Sciatic nerve (tissue), 2 donors: Measurements from ENCODE around the gene EXO1. TPM values are rescaled to one million over a fixed set of nuclear protein-coding genes. Genes with fewer than 3 reads are reported as not detected.

Experiments
- ATAC-seq: fragments of 200-7000 bp; cut with Tn5 transposase; one replicate; pipeline ENCODE4 v1.9.1; 2020; ENCODE audit warnings: mild to moderate bottlenecking, moderate library complexity
- DNase-seq: peaks from one replicate; pipeline ENCODE4 v3.0.0-alpha.2; 2020; ENCODE audit warnings: low spot score
- intact Hi-C: fragments of 100-400 bp; cut with DNase I; formaldehyde crosslinking; loops from one replicate; pipeline ENCODE4 v1.14.2; 2022
- total RNA-seq: library from RNA; stranded (reverse); fragmentation: NEBNext Ultra II Directional; extraction: Animal tissue kit (Norgen Biotek cat#: 25700); gene quantifications from one replicate; pipeline ENCODE4 v1.2.1, GENCODE V29; 2021
- donor health status: DM: no; HTN: no; CAD: no.
- donor health status: DM: no; HTN: no; CAD: no.

Gene EXO1
- total RNA-seq, 1 donor from 2014 or later = 0.58 TPM

GRCh38 chr1:241869022-241869421 is 21.0 kb downstream of the EXO1 start:
- intact Hi-C loops = no loop called here
- DNase-seq (no peak), ATAC-seq (no peak)

DNA sequence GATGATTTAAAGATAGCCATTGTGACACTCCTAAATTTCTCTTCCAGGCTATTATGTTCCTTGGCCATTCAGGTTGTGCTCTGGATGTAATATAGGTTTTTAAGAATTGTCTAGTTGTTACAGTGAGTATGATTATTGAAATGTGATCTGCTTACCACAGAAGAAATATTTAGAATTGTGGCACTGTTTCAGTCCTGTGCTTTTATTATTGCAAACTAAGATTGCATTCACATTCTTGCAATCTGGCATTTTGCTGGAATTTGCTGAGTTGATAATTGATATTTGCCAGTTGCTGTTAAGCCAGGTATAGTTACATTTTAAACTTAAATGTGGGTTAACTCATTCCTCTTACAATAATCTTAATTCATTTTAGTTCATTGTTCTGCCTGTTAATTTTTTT is 22.3 kb downstream of the EXO1 start:
- no peak for ATAC-seq
- intact Hi-C loops = no loop called here
- DNase-seq = no peak

DNA sequence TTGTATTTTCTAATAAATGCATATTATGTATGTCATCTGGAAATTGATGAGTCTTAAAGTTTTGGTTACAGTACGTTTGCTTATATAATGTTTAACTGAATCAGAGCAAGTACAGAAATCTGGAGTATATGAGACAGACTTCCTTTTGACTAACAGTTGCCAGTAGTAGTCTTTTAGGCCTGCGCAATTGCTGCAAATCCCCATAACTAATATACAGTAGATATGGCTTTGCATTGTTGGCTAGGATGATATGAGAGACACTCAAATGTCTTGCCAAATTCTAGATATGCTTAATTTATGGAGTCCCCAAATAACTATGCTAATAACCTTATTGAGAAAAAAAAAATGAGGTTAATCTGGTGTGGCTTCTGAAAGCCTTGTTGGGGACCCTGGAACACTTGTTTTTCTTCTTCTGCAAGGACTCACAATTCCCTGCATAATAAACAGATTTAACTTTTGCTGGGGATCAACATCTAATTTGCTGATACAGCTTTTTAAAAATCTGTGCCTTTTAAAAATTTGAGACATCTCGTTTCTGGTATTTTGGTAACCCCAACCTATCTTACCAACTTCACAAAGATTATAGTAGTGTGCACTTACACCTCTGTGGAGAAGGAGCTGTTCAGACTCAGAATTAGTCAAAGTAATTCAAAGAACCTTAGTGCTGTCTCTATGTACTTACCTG is 22.9 kb downstream of the EXO1 start:
- DNase-seq = no peak
- intact Hi-C loops = no loop called here

GRCh38 chr1:241881440-241881839 is 33.4 kb downstream of the EXO1 start:
- DNase-seq = no peak
- intact Hi-C loops = no loop called here

More for the DNA sequence above, 22.9 kb downstream of the EXO1 start:
- ATAC-seq = no peak

GRCh38 chr1:241883159-241883558 is 35.2 kb downstream of the EXO1 start:
- intact Hi-C loops = no loop called here
- DNase-seq = no peak
- ATAC-seq = no peak

More at GRCh38 chr1:241881440-241881839, 33.4 kb downstream of the EXO1 start:
- ATAC-seq = no peak

DNA sequence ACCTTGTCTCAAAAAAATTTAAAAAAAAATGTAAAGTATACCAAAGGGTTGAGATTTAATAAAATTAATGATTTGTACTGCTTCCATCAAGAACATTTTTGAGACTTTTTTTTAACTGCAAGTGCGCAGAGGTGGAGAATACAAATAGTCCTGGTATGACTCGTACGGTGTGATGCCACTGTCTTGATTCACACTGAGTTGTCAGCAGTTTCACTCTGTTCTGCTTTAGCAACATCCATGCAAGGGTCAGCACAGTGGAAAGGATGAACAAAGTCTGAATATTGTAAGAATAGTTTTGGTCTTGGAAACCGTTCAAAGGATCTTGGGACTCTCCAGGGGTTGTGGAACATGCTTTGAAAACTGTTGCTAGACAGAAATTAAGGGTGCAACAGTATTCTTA is 40.2 kb downstream of the EXO1 start:
- DNase-seq = no peak
- intact Hi-C loops = no loop called here
- no peak for ATAC-seq

DNA sequence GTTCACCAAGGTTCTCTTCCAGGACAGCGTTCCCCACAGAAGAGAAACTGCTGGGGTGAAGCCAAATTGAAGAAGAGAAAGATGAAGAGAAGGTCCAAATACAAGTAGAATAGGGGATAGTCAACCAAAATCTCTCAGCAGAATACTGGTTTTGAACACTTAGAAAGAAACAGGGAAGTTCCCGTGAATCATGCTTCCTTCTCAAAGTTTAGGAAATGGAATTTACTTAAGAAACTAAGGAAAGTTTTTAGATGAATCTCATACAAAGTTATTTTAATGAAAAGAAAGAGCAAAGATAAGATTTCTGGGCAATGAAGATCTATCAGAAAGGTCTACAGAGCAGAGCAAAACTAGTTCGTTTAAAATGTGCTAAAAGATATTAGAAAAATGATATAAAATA is 43.3 kb downstream of the EXO1 start:
- DNase-seq (no peak), ATAC-seq (no peak)
- intact Hi-C loops = no loop called here

GRCh38 chr1:241894016-241894415 is 46.0 kb downstream of the EXO1 start:
- ATAC-seq = no peak
- no peak for DNase-seq
- intact Hi-C loops = no loop called here

DNA sequence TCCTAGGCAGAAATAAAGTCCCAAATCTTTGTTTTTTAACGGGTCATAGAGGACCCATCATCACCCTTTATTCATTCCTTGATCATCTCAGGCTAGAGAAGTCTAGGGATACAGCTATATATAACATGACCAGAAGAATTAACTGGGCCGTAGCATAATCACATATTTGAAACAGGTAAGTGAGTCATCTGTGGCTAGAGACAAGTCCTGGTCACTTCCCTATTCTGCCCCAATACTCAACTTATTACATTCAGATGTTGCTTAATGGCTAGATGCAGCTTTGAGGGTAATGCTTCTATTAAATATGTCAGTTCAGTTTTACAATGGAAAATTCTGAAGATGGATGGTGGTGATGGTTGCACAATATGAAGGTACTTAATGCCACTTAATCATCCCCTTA is 47.0 kb downstream of the EXO1 start:
- DNase-seq = no peak
- no peak for ATAC-seq
- intact Hi-C loops = no loop called here

- DNase-seq (no peak), ATAC-seq (no peak)
- intact Hi-C loops = no loop called here
Observed at GRCh38 chr1:241896670-241896962, 48.6 kb downstream of the EXO1 start.

DNA sequence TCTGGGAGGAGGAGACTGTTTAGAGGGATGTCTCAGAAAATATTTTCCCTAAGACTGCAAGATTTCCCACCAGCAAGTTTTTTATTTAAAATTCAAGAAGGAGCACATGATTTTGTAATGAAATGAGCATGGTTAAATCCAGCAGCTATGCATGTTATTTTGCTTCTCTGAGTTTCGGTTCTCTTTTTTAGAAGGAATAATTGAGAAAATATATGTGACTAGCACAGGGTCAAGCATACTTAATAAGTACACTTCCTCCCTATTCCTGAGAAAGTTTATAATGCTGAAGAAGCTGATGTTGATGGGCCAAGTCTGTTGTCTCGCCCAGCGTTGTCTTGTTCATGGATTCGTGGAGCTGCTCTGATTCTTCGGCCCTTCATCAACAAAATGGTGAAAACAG is 51.2 kb downstream of the EXO1 start:
- intact Hi-C loops = no loop called here
- ATAC-seq (no peak), DNase-seq (no peak)

GRCh38 chr1:241900381-241900780 is 52.4 kb downstream of the EXO1 start:
- intact Hi-C loops = no loop called here
- DNase-seq (no peak), ATAC-seq (no peak)

DNA sequence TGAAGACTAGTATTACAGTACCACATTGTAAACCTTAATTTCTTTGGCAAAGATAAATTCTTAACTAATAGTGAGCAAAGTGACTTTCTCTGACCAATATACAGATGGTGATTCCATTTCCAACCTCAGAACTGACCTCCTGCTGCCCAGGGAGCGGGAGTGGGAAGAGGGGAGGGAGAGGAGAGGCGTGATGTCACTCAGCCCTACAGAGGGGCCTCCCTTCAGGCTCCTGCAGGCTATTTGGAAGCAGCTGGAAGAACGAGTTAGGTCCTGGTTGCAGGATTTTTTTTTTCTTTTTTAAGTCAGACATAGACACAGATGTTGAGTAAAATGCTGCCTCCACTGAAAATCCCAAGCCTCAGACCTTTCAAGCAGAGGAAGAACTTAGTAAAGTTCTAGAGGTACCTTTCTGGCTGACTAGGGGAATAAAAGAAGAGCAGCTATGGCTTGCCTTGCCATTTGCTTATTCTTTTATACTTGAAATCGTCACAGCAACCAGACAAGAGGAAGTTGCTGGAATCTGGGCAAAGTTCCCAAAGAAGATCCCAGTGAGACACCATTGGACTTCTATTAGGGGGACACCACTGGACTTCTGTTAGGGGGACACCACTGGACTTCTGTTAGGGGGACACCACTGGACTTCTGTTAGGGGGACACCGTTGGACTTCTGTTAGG is 54.5 kb downstream of the EXO1 start:
- intact Hi-C loops = no loop called here
- DNase-seq = no peak
- peak; percentile 44 for ATAC-seq

DNA sequence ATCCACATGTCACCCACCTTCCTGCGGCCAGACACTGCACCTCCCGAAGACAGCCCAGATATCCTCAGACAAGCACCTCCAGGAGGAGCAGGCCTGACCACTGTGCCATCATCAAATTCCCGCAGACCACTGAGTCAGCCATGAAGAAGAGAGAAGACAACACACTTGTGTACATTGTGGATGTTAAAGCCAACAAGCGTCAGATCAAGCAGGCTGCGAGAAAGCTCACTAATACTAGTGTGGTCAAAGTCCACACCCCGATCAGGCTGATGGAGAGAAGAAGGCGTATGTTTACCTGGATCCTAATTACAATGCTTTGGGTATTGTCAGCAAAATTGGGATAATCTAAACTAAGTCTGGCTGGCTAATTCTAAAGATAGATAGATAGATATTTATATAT is 68.2 kb downstream of the EXO1 start:
- DNase-seq (no peak), ATAC-seq (no peak)
- intact Hi-C loops = no loop called here

DNA sequence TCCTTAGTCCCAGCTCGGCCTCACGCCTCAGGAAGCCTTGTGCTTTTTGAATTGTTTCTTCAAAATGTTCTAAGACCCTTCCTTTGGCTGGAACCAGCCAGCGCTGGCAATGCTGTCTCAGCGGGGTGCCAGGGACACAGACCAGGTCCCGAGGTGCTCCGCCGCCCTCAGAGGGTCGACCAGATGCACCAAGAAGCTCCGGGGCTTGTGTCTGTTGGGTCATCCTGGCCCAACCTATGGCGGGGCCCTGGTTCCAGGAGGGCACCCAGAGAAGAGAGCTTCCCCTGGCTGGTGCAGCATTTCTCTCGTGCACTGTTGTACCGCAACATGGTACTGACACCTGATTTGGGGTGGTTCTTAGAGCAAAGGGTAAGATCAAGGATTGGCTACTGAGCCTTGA is 69.5 kb downstream of the EXO1 start:
- DNase-seq (no peak), ATAC-seq (no peak)
- intact Hi-C loops = no loop called here

GRCh38 chr1:241918879-241919278 is 70.9 kb downstream of the EXO1 start:
- DNase-seq (no peak), ATAC-seq (no peak)
- intact Hi-C loops = no loop called here

DNA sequence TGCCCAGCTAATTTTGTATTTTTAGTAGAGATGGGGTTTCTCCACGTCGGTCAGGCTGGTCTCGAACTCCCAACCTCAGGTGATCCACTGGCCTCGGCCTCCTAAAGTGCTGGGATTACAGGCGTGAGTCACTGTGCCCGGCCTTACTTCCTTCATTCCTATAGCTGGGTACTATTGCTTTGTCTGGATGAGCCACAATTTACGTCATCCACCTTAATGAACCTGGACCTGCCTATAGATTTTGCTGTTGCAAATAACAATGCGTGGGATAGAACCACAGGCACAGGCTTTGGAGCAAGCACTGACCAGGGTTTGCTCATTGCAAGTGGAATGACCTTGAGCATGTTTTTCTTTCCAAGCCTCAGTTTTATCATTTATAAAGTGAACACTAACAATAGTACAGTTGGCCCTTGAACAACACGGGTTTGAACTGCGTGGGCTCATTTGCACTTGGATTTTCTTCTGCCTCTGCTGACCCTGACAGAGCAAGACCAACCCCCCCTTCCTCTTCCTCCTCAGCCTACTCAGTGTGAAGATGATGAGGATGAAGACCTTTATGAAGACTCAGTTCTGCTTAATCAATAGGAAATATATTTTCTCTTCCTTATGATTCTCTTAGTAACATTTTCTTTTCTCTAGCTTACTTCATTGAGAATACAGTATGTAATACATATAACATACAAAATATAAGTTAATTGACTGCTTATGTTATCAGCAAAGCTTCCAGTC is 76.2 kb downstream of the EXO1 start:
- DNase-seq (no peak), ATAC-seq (no peak)
- intact Hi-C loops = no loop called here

DNA sequence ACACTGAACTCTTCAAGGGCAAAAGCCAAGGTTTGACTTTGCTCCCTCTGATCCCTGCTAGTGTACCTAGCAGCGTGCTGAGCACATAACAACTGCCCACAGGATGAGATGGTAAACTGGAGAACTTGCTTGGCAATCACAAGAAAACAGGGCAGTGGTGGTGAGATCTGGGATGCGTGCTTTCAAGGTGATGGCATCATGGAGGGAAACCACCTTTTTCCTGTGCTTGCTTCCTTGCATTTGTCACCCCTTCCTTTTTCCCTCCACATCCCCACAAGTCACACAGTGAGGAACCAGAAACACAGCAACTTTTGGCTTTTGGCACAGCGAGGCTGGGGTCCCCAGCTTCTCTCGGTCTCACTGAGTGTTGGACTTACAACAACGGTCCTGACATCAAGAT is 78.1 kb downstream of the EXO1 start:
- intact Hi-C loops = no loop called here
- DNase-seq (no peak), ATAC-seq (no peak)

DNA sequence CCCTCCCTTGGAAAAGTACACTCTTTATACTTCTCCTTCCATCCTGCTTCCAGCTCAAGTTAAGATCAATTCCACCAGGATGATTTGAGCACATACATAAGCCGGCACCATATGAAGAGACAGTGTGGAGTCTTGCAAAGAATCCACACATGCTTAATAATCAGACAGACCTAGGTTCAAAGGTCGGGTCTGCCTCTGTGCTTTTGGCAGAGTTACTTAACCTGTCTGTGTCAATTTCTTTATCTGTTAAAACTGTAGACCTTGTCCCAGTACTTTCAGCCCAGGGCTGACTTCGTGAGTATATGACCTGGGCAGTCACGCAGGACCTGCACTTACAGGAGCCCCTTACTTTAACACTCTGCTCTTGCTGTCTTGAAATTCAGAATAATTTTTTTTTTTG is 79.3 kb downstream of the EXO1 start:
- DNase-seq (no peak), ATAC-seq (no peak)
- intact Hi-C loops = no loop called here

DNA sequence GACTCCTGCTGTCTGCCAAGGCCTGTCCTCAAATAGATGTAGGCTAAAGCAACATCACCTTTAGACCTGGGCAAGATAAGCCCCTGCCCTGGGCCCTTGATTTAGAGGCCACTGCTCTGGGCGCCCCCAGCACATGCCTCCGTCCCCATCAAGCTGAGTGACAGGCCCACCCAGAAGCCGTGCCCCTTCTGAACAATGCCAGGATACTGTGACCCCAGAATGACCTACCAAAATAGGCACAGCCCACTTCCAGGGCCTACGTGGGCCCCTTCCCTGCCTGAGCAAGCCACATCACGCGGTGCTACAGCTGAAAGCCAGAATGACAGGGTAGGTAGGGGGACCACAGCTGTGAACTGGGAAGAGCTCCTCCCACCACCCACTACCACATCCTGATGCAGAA is 84.8 kb downstream of the EXO1 start:
- no peak for DNase-seq
- no peak for ATAC-seq
- intact Hi-C loops = no loop called here
